ENCODE measurements around the gene C22orf39. TPM values are rescaled to one million over a fixed set of nuclear protein-coding genes. Genes with fewer than 3 reads are reported as not detected.

C22orf39 gene
- total RNA-seq, 1 experiment from 2014 or later = 26.5 TPM

GRCh38 chr22:19406281-19406811, 41.2 kb downstream of the C22orf39 start:
- no peaks in the 10 kb centered on the region for H3K9me3 Mint-ChIP-seq
- H3K36me3 Mint-ChIP-seq = peaks cover 41% of the 10 kb centered on the region

GRCh38 chr22:19405652-19406051, 41.9 kb downstream of the C22orf39 start:
- Mint-ChIP-seq H3K27me3 (ENCODE audit: low read depth) (no peaks in the 10 kb centered on the region), H3K27ac (no peak overlapping the region), H3K4me3 (no peak overlapping the region), H3K4me1 (no peaks in the 10 kb centered on the region), H3K36me3 (peaks cover 44% of the 10 kb centered on the region), H3K9me3 (no peaks in the 10 kb centered on the region)
- no peak for TF ChIP-seq ELF4 (CRISPR knock-in tag; IDR thresholded peaks at IDR 0.05; ENCODE audit: low read depth)
- TF ChIP-seq ZNF512 (CRISPR knock-in tag; IDR thresholded peaks at IDR 0.05; ENCODE audit: borderline replicate concordance) = no peak
- no peak for TF ChIP-seq NR1H2 (CRISPR knock-in tag; IDR thresholded peaks at IDR 0.05)
- TF ChIP-seq E2F5 (CRISPR knock-in tag; IDR thresholded peaks at IDR 0.05) = no peak
- TF ChIP-seq MYBL2 (CRISPR knock-in tag; IDR thresholded peaks at IDR 0.05) = no peak
- no peak for TF ChIP-seq CTCF (IDR thresholded peaks at IDR 0.05)
- TF ChIP-seq MAX (CRISPR knock-in tag; IDR thresholded peaks at IDR 0.05) = no peak
- TF ChIP-seq ATF3 (CRISPR knock-in tag; conservative IDR thresholded peaks at IDR 0.05) = no peak
- TF ChIP-seq OVOL2 (CRISPR knock-in tag; IDR thresholded peaks at IDR 0.05; ENCODE audit: borderline replicate concordance) = no peak
- TF ChIP-seq ZNF232 (CRISPR knock-in tag; IDR thresholded peaks at IDR 0.05) = no peak
- no peak for TF ChIP-seq RORB (CRISPR knock-in tag; IDR thresholded peaks at IDR 0.05)
- no peak for TF ChIP-seq ZNF263 (CRISPR knock-in tag; IDR thresholded peaks at IDR 0.05; ENCODE audit: low read depth)
- ChIA-PET CTCF (no interaction called here), POLR2A (no interaction called here)
- DNase-seq (ENCODE audit: low spot score) (no peak), ATAC-seq (no peak)

More at GRCh38 chr22:19406281-19406811, 41.2 kb downstream of the C22orf39 start:
- Mint-ChIP-seq H3K27me3 (ENCODE audit: low read depth) (no peaks in the 10 kb centered on the region), H3K27ac (no peak overlapping the region), H3K4me1 (no peaks in the 10 kb centered on the region), H3K4me3 (no peak overlapping the region)
- no peak for DNase-seq (ENCODE audit: low spot score)
- ATAC-seq = no peak
- TF ChIP-seq ESRRA (CRISPR knock-in tag; IDR thresholded peaks at IDR 0.05; ENCODE audit: borderline replicate concordance) (no peak), TEAD4 (CRISPR knock-in tag; IDR thresholded peaks at IDR 0.05) (no peak), GRHL2 (CRISPR knock-in tag; IDR thresholded peaks at IDR 0.05; ENCODE audit: insufficient replicate concordance, severe bottlenecking) (no peak), ZBTB21 (CRISPR knock-in tag; IDR thresholded peaks at IDR 0.05; ENCODE audit: borderline replicate concordance) (no peak), TCF7 (CRISPR knock-in tag; IDR thresholded peaks at IDR 0.05; ENCODE audit: low read depth) (no peak), MLX (CRISPR knock-in tag; IDR thresholded peaks at IDR 0.05) (no peak), EMX1 (CRISPR knock-in tag; IDR thresholded peaks at IDR 0.05) (no peak), STAT6 (CRISPR knock-in tag; conservative IDR thresholded peaks at IDR 0.05; ENCODE audit: low read depth) (no peak)
- CTCF ChIA-PET = interaction anchor here (1.2 kb wide), 1 partner anchor 68 kb away, joined by 4 read pairs; no protein-coding TSS in a partner anchor
- POLR2A ChIA-PET = no interaction called here
